DLD1 (cell line): ENCODE data around the gene ZNF500.

Experiments used
- in situ Hi-C: cut with HindIII; loops from 2 replicates; pipeline ENCODE4 v1.10.0; 2017; ENCODE audit warnings: low sequenced_read_pairs

Gene ZNF500

DNA sequence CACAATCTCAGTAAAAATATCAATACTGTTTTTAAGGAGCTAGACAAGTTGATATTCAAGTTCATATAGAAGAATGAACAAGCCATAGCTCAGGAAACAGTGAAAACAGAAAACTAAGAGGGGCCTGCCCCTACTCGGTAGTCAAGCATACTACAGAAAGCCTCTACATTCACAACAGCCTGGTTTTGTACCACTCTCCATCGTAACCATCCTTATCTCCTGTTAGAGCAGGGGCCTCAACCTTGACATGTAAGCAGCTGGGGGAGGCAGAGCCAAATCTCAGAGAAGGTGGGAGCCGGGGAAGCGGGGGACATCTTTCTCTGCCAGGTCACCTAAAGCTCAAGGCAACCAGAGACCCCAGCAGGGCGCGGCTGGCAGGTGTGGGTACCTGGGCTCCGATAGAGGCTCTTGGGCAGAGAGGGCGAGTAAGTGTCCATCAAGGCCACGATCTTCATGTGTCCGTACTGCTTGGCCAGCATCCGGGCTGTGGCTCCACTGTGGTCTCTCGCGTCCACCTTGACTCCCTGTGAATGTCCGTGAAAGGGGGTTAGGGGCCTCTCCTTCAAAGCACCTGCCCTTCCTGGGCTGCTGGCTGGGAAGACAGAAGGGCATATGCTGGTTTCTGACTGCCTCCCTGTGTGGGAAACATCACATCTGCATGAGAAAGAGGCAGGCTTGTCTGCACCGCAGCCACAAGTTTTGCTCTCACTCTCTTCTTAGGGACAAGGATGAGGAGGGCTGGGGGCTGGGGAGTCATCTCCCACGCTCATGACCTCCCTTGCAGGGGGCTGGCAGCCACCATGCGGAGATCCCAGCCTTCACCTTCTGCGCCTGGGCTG, 53.1 kb downstream of the ZNF500 start:
- in situ Hi-C loops: no loop called here

DNA sequence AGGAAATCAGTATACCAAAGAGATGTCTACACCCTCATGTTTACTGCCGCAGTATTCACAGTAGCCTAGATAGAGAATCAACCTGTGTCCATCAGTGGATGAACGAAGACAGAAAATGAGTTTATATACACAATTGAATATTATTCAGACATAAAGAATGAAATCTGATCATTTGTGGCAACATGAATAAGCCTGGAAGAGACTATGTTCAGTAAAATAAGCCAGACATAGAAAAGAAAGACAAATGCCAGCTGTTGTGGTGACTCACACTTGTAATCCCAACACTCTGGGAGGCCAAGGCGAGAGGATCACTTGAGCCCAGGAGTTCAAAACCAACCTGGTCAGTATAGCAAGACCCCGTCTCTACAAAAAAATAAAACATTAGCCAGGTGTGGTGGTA, 57.5 kb downstream of the ZNF500 start:
- in situ Hi-C loops: no loop called here

DNA sequence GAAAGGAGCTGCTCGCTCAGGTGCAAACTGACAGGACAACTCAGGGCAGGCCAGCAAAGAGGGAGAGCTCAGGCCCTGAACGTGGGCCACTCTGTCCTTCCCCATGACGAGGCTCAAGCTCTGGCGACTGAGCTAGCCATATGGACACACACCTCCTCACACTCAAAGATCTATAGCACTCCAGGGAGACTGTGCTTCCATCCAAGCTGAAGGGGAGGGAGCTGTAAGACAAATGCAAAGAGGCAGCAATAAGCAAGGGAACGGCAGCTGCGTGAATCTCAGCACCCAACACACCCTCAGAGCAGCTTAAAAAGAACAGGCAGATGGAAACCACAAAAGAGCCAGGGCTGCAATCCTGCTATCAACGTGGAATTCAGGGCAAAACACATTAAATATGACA, 60.1 kb downstream of the ZNF500 start:
- in situ Hi-C loops: no loop called here

GRCh38 chr16:4704913-4705312, 62.0 kb downstream of the ZNF500 start:
- in situ Hi-C loops: no loop called here

GRCh38 chr16:4704491-4704890, 62.5 kb downstream of the ZNF500 start:
- in situ Hi-C loops: no loop called here

- in situ Hi-C loops: no loop called here
These were observed 63.1 kb downstream of the ZNF500 start for GRCh38 chr16:4703906-4704305.

DNA sequence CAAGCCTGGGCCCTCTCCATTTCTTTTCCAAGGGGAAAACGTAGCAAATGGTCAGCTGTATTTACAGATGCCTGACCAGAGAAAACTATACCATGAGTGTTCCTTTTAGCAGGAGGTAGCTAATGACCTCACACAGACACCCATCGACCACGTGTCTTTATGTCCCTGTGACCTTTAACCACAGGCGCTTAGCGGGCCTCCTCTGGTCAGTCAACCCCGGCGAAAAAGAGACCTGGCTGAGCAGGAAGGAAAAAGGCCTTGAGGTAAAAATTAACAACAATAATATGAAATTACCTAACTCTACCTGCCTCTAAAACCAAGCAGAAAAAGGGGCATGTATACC, 64.5 kb downstream of the ZNF500 start:
- in situ Hi-C loops: no loop called here

DNA sequence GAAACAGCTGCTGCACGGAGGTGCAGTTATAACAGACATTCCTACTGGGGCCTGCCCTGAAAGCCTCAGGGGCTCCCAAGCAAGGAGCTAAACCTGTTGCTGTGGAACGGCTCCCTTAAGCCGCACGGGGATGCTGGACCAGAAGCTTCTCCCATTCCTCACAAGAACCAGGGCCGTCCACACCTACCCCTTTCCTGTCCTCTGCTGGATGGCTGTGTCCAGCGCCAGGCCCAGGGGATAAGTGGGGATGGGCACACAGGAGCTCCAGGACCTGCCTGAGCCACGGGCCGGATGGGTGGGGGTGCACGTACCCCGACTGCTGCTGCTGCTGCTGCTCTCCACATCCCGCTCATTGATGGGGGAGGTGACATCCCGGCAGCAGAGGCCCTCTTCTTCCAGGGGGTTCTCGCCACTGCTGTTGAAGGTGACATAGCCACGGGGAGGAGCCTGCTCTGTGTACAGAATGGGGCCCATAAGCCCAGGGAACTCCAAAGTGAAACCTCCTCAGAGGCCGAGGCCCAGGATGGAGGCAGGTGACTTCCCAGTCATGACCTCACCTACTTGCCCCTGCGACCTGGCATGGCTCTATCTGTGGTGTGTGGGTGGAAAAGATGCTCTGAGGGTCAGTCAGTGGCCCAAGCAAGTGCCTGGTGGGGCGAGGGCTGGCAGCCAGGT, 65.0 kb downstream of the ZNF500 start:
- in situ Hi-C loops: no loop called here

GRCh38 chr16:4700997-4701743, 65.8 kb downstream of the ZNF500 start:
- in situ Hi-C loops: no loop called here

GRCh38 chr16:4700380-4700996, 66.5 kb downstream of the ZNF500 start:
- in situ Hi-C loops: no loop called here

GRCh38 chr16:4699046-4699556, 67.9 kb downstream of the ZNF500 start:
- in situ Hi-C loops: no loop called here

GRCh38 chr16:4698321-4699045, 68.5 kb downstream of the ZNF500 start:
- in situ Hi-C loops: no loop called here
